IPS DF 6.9 (cell line): Measurements from ENCODE around the gene XPNPEP1.

ENCODE experiments used
- DNase-seq: peaks from one replicate; pipeline ENCODE4 v3.0.0-alpha.2; 2013; ENCODE audit warnings: low read depth, low spot score
- H3K27ac ChIP-seq: one replicate; pipeline ENCODE4 v1.5.1; 2013; ENCODE audit warnings: low read length, control low read depth
- H3K27me3 ChIP-seq: 2 replicates; pipeline ENCODE4 v1.6.1; 2013; ENCODE audit warnings: mild to moderate bottlenecking, low read length; ENCODE audit not compliant: control insufficient read depth, insufficient read depth
- H3K36me3 ChIP-seq: 2 replicates; pipeline ENCODE4 v1.6.1; 2013; ENCODE audit warnings: low read length; ENCODE audit not compliant: control insufficient read depth, insufficient read depth
- H3K4me1 ChIP-seq: 2 replicates; pipeline ENCODE4 v1.6.1; 2013; ENCODE audit warnings: low read length; ENCODE audit not compliant: control insufficient read depth, insufficient read depth
- H3K4me3 ChIP-seq: 2 replicates; pipeline ENCODE4 v1.5.1; 2013; ENCODE audit warnings: mild to moderate bottlenecking, low read length
- H3K9me3 ChIP-seq: 2 replicates; pipeline ENCODE4 v1.6.1; 2013; ENCODE audit warnings: low read length, inconsistent platforms; ENCODE audit not compliant: control insufficient read depth, insufficient read depth
- WGBS: extraction: QIAGEN DNeasy Blood & Tissue Kit; methylation state at CpG from one replicate; pipeline ENCODE4 v1.1.7; 2013; ENCODE audit warnings: mixed read lengths, missing lambda C conversion rate; ENCODE audit not compliant: insufficient read length, insufficient coverage; 5-methylcytosine and 5-hydroxymethylcytosine counted together

Gene XPNPEP1

DNA sequence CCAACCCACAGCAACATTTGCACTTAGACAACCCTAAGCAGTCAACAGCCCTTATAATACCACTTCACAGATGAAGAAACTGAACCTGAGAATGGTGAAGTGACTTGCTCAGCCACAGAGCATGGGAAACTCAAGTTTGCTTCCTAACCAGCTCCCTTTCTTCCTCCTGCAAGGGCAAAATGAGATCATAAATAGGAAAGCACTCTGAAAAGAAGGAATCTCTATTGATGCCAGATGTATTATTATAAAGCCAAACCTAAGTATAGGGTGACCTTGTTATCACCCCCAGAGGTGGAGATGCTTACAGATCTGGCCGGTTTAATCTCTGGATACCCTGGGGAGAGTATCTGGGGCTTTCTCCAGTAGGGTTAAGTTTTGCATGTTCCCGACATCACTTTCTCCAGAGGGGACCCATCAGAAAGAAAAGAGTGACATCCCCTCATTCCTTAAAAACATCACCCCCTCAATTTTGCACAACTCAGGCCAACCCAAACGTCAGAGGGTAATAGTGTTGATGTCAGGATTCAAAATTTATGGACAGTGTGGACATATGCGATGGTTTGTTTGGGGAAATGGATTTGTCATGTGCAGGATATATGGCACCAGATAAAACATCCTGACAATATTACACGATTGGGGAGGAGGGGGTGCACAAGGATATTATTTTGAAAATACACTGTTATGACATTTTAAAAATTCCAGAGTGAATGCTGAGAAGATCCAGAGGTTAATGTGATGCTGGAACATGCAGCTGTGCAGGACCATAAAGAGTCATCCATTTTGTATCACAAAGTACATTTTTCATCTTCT is 24.0 kb upstream of the XPNPEP1 start:
- H3K27ac ChIP-seq = no peak overlapping the region
- H3K36me3 ChIP-seq = no peaks in the 10 kb centered on the region
- H3K4me3 ChIP-seq = no peak overlapping the region
- no peaks in the 10 kb centered on the region for H3K27me3 ChIP-seq
- H3K9me3 ChIP-seq = no peaks in the 10 kb centered on the region
- no CpG with 5 or more reads among the region's 5 CpGs for WGBS
- H3K4me1 ChIP-seq = no peaks in the 10 kb centered on the region
- DNase-seq = no peak

- H3K4me1 ChIP-seq = no peaks in the 10 kb centered on the region
- no peaks in the 10 kb centered on the region for H3K27me3 ChIP-seq
- no CpG with 5 or more reads among the region's 3 CpGs for WGBS
- H3K36me3 ChIP-seq = no peaks in the 10 kb centered on the region
- no peak overlapping the region for H3K4me3 ChIP-seq
- no peak for DNase-seq
- no peaks in the 10 kb centered on the region for H3K9me3 ChIP-seq
- no peak overlapping the region for H3K27ac ChIP-seq
These were observed 23.4 kb upstream of the XPNPEP1 start for GRCh38 chr10:109946680-109947079.

GRCh38 chr10:109945473-109946177 is 22.3 kb upstream of the XPNPEP1 start:
- Histone ChIP-seq H3K4me1 (no peaks in the 10 kb centered on the region), H3K9me3 (no peaks in the 10 kb centered on the region), H3K27ac (no peak overlapping the region), H3K4me3 (no peak overlapping the region), H3K27me3 (no peaks in the 10 kb centered on the region), H3K36me3 (no peaks in the 10 kb centered on the region)
- no CpG with 5 or more reads among the region's 4 CpGs for WGBS
- DNase-seq = no peak

DNA sequence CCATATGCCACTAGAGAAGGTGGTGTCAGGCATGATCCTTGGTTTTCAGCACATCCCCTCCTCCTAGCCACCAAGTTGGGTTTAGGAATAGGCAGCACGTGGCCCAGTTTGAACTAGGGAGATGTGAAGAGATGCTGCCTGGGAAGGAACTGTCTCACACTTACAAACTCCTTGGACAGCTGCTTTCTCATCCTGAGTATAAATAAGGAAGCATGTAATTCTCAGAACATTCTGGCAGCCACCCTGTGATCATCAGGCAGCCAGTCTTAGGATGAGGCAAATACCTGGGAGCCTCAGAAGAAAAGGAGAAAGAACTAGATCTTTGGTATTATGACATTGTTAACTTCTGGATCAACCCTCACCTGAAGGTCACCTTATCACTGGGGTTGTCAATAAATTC is 21.3 kb upstream of the XPNPEP1 start:
- Histone ChIP-seq H3K36me3 (no peaks in the 10 kb centered on the region), H3K27ac (no peak overlapping the region), H3K27me3 (no peaks in the 10 kb centered on the region), H3K9me3 (no peaks in the 10 kb centered on the region), H3K4me1 (no peaks in the 10 kb centered on the region), H3K4me3 (no peak overlapping the region)
- no peak for DNase-seq
- WGBS = no CpG with 5 or more reads among the region's 1 CpG

DNA sequence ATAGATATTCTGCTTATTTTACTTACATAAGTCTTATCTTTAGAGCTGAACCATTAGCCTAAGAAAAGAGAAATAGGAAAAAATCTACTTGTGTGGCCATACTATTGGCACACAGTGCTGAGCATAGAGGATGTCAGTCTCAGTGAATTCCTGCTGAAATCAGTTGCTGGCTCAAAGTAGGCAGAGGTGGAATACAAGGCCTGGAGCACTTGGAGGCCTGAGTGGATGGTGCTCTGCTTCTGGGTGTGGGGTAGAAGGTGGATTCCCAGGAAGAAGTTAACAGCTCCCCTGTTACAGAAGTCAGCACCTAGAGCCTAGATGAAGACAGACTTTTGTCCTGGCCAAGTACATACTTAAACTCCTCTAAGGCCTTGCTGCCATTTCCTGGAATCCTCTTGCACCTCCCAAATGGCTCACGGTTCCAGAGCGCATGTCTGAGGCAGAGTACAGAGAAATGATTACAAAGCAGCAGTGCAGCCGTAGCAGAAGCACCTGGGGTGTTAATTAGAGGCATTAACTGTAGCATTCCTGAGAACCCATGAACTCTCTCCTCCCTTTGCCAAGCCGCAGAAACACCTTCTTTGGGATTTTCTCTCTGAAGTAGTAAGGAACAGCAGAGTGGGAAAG is 18.0 kb upstream of the XPNPEP1 start:
- H3K36me3 ChIP-seq = no peaks in the 10 kb centered on the region
- no peak overlapping the region for H3K27ac ChIP-seq
- DNase-seq = no peak
- H3K27me3 ChIP-seq = no peaks in the 10 kb centered on the region
- WGBS = no CpG with 5 or more reads among the region's 4 CpGs
- H3K9me3 ChIP-seq = no peaks in the 10 kb centered on the region
- peaks cover 1% of the 10 kb centered on the region; the same call in 1 of the 2 replicates for H3K4me1 ChIP-seq
- H3K4me3 ChIP-seq = no peak overlapping the region

DNA sequence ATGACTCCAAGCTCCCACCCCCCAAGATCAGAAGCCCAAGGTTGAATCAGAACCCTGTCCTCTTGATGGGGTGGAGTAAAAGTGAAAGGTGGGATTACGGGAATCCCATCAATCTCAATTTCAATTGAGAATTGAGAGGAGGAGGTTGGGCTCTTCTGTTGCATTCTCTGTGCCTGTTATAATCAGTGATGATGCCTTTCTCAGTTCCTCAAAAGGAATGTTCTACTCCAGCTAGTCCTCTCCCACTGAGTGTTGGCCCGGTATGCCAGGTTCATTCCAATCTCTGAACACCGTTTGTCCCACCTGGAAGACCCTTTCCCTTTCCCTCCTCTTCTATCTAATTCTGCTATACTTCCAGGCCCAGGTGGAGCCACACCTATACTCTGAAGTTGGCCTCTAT is 17.2 kb upstream of the XPNPEP1 start:
- peaks cover 4% of the 10 kb centered on the region; the same call in 1 of the 2 replicates for H3K4me1 ChIP-seq
- no peaks in the 10 kb centered on the region for H3K27me3 ChIP-seq
- no peak overlapping the region for H3K4me3 ChIP-seq
- WGBS = no CpG with 5 or more reads among the region's 3 CpGs
- H3K27ac ChIP-seq = no peak overlapping the region
- H3K9me3 ChIP-seq = no peaks in the 10 kb centered on the region
- no peak for DNase-seq
- no peaks in the 10 kb centered on the region for H3K36me3 ChIP-seq

- Histone ChIP-seq H3K27ac (no peak overlapping the region), H3K4me3 (no peak overlapping the region), H3K9me3 (no peaks in the 10 kb centered on the region), H3K36me3 (no peaks in the 10 kb centered on the region), H3K4me1 (peaks cover 4% of the 10 kb centered on the region; the same call in 1 of the 2 replicates), H3K27me3 (no peaks in the 10 kb centered on the region)
- no CpG with 5 or more reads among the region's 1 CpG for WGBS
- no peak for DNase-seq
These were observed 16.8 kb upstream of the XPNPEP1 start for GRCh38 chr10:109940117-109940516.

- no CpG with 5 or more reads among the region's 3 CpGs for WGBS
- no peak for DNase-seq
- Histone ChIP-seq H3K4me3 (no peak overlapping the region), H3K9me3 (no peaks in the 10 kb centered on the region), H3K4me1 (peaks cover 4% of the 10 kb centered on the region; the same call in 1 of the 2 replicates), H3K27me3 (no peaks in the 10 kb centered on the region), H3K36me3 (no peaks in the 10 kb centered on the region), H3K27ac (no peak overlapping the region)
These were observed 16.1 kb upstream of the XPNPEP1 start for GRCh38 chr10:109939315-109939961.

DNA sequence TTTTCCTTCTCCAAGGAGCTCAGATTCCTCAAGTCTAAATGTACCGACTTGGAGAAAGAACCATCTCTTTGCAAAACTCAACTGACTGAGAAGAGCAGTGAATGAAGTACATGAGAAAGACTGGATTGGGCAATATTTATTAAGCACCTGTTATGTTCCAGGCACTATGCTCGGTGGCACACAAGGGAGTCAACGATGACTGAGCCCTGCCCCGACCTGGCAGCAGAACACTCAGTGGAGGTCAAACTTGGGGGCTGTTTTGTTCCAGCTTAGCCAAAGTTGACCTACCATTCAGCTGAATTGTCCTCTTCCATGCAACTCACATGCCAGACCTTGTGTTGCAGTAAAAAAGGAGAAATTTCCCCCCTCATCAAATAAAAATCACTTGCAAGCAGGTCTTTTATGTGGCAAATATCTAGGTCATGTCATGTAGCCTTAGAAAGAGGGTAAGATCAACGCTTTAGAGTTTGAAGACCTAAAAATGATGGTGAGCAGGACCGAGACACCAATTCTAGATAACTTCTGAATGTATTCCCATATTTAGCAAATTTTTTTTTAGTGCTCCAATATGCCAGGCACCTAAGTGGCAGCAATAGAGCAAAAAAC is 14.3 kb upstream of the XPNPEP1 start:
- H3K4me3 ChIP-seq = no peak overlapping the region
- no peak for DNase-seq
- no peaks in the 10 kb centered on the region for H3K27me3 ChIP-seq
- H3K27ac ChIP-seq = no peak overlapping the region
- H3K36me3 ChIP-seq = no peaks in the 10 kb centered on the region
- peaks cover 7% of the 10 kb centered on the region; the same call in 1 of the 2 replicates for H3K4me1 ChIP-seq
- H3K9me3 ChIP-seq = no peaks in the 10 kb centered on the region
- WGBS = no CpG with 5 or more reads among the region's 6 CpGs
